Hepatocyte (in vitro differentiated cells): ENCODE results near the gene ARFGAP2. TPM values are rescaled to one million over a fixed set of nuclear protein-coding genes. Genes with fewer than 3 reads are reported as not detected.

ENCODE experiments used
- DNase-seq: peaks from one replicate; pipeline ENCODE4 v3.0.0-alpha.2; 2016; ENCODE audit warnings: low spot score
- H2AFZ ChIP-seq: fragments of 200-600 bp; sonication (generic); 2 replicates; pipeline ENCODE4 v1.6.0; 2016; ENCODE audit warnings: antibody characterized with exemption, mild to moderate bottlenecking
- H3K27ac ChIP-seq: fragments of 200-600 bp; sonication (generic); 2 replicates; pipeline ENCODE4 v1.5.1; 2016; ENCODE audit warnings: mild to moderate bottlenecking
- H3K27me3 ChIP-seq: fragments of 200-600 bp; sonication (generic); 2 replicates; pipeline ENCODE4 v1.6.1; 2016
- H3K36me3 ChIP-seq: fragments of 200-600 bp; sonication (generic); replicated peaks from 2 replicates; pipeline ENCODE4 v1.5.1; 2016; ENCODE audit warnings: low read depth; ENCODE audit not compliant: insufficient read depth
- H3K4me1 ChIP-seq: fragments of 200-600 bp; sonication (generic); 2 replicates; pipeline ENCODE4 v1.5.1; 2016; ENCODE audit warnings: mild to moderate bottlenecking, moderate library complexity; ENCODE audit not compliant: insufficient read depth
- H3K4me2 ChIP-seq: fragments of 200-600 bp; sonication (generic); 2 replicates; pipeline ENCODE4 v1.6.0; 2016
- H3K4me3 ChIP-seq: fragments of 200-600 bp; sonication (generic); 2 replicates; pipeline ENCODE4 v1.5.1; 2016; ENCODE audit warnings: mild to moderate bottlenecking
- H3K79me2 ChIP-seq: fragments of 200-600 bp; sonication (generic); 2 replicates; pipeline ENCODE4 v1.6.0; 2017; ENCODE audit warnings: mild to moderate bottlenecking
- H3K9me2 ChIP-seq: fragments of 200-600 bp; sonication (generic); replicated peaks from 2 replicates; pipeline ENCODE4 v1.6.0; 2017; ENCODE audit warnings: mild to moderate bottlenecking; ENCODE audit not compliant: insufficient read depth
- H3K9me3 ChIP-seq: fragments of 200-600 bp; sonication (generic); 2 replicates; pipeline ENCODE4 v1.5.1; 2016; ENCODE audit warnings: low read depth, mild to moderate bottlenecking
- H4K20me1 ChIP-seq: fragments of 200-600 bp; sonication (generic); 2 replicates; pipeline ENCODE4 v1.6.0; 2016; ENCODE audit warnings: mild to moderate bottlenecking; ENCODE audit not compliant: insufficient read depth, poor library complexity, severe bottlenecking
- CTCF ChIP-seq: fragments of 200-600 bp; sonication (generic); IDR thresholded peaks from 2 replicates; pipeline ENCODE4 v1.5.1; 2016; ENCODE audit warnings: antibody characterized with exemption, mild to moderate bottlenecking; ENCODE audit not compliant: poor library complexity
- EZH2 ChIP-seq: fragments of 200-600 bp; sonication (generic); IDR thresholded peaks from 2 replicates; pipeline ENCODE4 v1.6.1; 2016; ENCODE audit warnings: antibody characterized with exemption, mild to moderate bottlenecking, borderline replicate concordance
- EZH2phosphoT487 ChIP-seq: fragments of 200-600 bp; sonication (generic); IDR thresholded peaks from one replicate; pipeline ENCODE4 v1.6.1; 2018; ENCODE audit warnings: antibody characterized with exemption, mild to moderate bottlenecking, low read depth, moderate library complexity; ENCODE audit not compliant: unreplicated experiment, severe bottlenecking
- WGBS: methylation state at CpG from one replicate; pipeline ENCODE4 v1.1.6; 2016; ENCODE audit warnings: low lambda C conversion rate; ENCODE audit errors: missing lambda C conversion rate; 5-methylcytosine and 5-hydroxymethylcytosine counted together
- polyA plus RNA-seq: library from polyadenylated mRNA; unstranded; fragments of >200 nt; fragmentation: Nextera tagmentation; extraction: Ambion mirVana; gene quantifications from 2 replicates; pipeline ENCODE4 v1.2.1, GENCODE V29; 2016
- total RNA-seq: library from RNA; depleted of rRNA; stranded (reverse); fragments of >200 nt; gene quantifications from 2 replicates; pipeline ENCODE4 v1.2.3, GENCODE V29; 2014

ARFGAP2 gene
- total and polyA plus RNA-seq, 2 experiments from 2014 or later = 64.3 to 146 TPM

- H3K4me1 ChIP-seq = peaks cover 13% of the 10 kb centered on the region
- H4K20me1 ChIP-seq = peaks cover 17% of the 10 kb centered on the region
- no peaks in the 10 kb centered on the region for H3K9me2 ChIP-seq
- H3K4me2 ChIP-seq = peak overlapping the region; percentile 93
- peak overlapping the region; percentile 41 for H3K4me3 ChIP-seq
- WGBS = 43% methylated on average over 14 of the region's 14 CpGs
- no peak overlapping the region for H2AFZ ChIP-seq
- no peaks in the 10 kb centered on the region for H3K36me3 ChIP-seq
- H3K9me3 ChIP-seq = no peaks in the 10 kb centered on the region
- no peaks in the 10 kb centered on the region for H3K27me3 ChIP-seq
- H3K79me2 ChIP-seq = peaks cover 64% of the 10 kb centered on the region
- TF ChIP-seq CTCF = no peak
- TF ChIP-seq EZH2 = no peak
- TF ChIP-seq EZH2phosphoT487 = no peak
- no peak for DNase-seq
- H3K27ac ChIP-seq = peak overlapping the region; percentile 91
These were observed 842 bp downstream of the ARFGAP2 start for GRCh38 chr11:47175746-47176327.

- peaks cover 19% of the 10 kb centered on the region for H4K20me1 ChIP-seq
These were observed 3.8 kb downstream of the ARFGAP2 start for GRCh38 chr11:47172740-47173336.

GRCh38 chr11:47171856-47172255, 4.8 kb downstream of the ARFGAP2 start:
- 76% methylated on average over 8 of the region's 8 CpGs for WGBS
- Histone ChIP-seq H4K20me1 (peaks cover 19% of the 10 kb centered on the region), H3K4me2 (no peak overlapping the region), H3K36me3 (no peaks in the 10 kb centered on the region), H3K9me2 (no peaks in the 10 kb centered on the region), H3K4me3 (no peak overlapping the region), H2AFZ (no peak overlapping the region), H3K27me3 (no peaks in the 10 kb centered on the region), H3K4me1 (peaks cover 7% of the 10 kb centered on the region), H3K27ac (no peak overlapping the region), H3K9me3 (no peaks in the 10 kb centered on the region), H3K79me2 (peaks cover 79% of the 10 kb centered on the region)
- no peak for DNase-seq
- TF ChIP-seq EZH2 (no peak), CTCF (no peak), EZH2phosphoT487 (no peak)

More at GRCh38 chr11:47172740-47173336, 3.8 kb downstream of the ARFGAP2 start:
- H2AFZ ChIP-seq = no peak overlapping the region
- DNase-seq = no peak
- H3K9me3 ChIP-seq = no peaks in the 10 kb centered on the region
- H3K27me3 ChIP-seq = no peaks in the 10 kb centered on the region
- WGBS = 85% methylated on average over 6 of the region's 6 CpGs
- peaks cover 77% of the 10 kb centered on the region for H3K79me2 ChIP-seq
- H3K36me3 ChIP-seq = no peaks in the 10 kb centered on the region
- no peak overlapping the region for H3K4me2 ChIP-seq
- no peak overlapping the region for H3K4me3 ChIP-seq
- H3K4me1 ChIP-seq = peaks cover 12% of the 10 kb centered on the region
- H3K27ac ChIP-seq = no peak overlapping the region
- TF ChIP-seq EZH2 (no peak), EZH2phosphoT487 (no peak), CTCF (no peak)
- H3K9me2 ChIP-seq = no peaks in the 10 kb centered on the region
